Smooth muscle cell (in vitro differentiated cells): Measurements from ENCODE around the gene PGS1. TPM values are rescaled to one million over a fixed set of nuclear protein-coding genes. Genes with fewer than 3 reads are reported as not detected.

ENCODE experiments used
- DNase-seq: peaks from one replicate; lab custom pipeline; 2025; ENCODE audit not compliant: unreplicated experiment; lab: John Stamatoyannopoulos, UW
- H2AFZ ChIP-seq: fragments of 200-600 bp; sonication (generic); 2 replicates; pipeline ENCODE4 v1.6.0; 2016; ENCODE audit warnings: antibody characterized with exemption, low read depth, mild to moderate bottlenecking
- H3F3A ChIP-seq: fragments of 200-600 bp; sonication (generic); 2 replicates; pipeline ENCODE4 v1.6.0; 2017; ENCODE audit warnings: antibody characterized with exemption, low read depth
- H3K27ac ChIP-seq: fragments of 200-600 bp; sonication (generic); 2 replicates; pipeline ENCODE4 v1.5.1; 2016; ENCODE audit warnings: low read depth, mild to moderate bottlenecking
- H3K27me3 ChIP-seq: fragments of 200-600 bp; sonication (generic); 2 replicates; pipeline ENCODE4 v1.6.1; 2016; ENCODE audit warnings: low read depth, mild to moderate bottlenecking
- H3K36me3 ChIP-seq: fragments of 200-600 bp; sonication (generic); 2 replicates; pipeline ENCODE4 v1.5.1; 2016; ENCODE audit warnings: low read depth
- H3K4me1 ChIP-seq: fragments of 200-600 bp; sonication (generic); 2 replicates; pipeline ENCODE4 v1.5.1; 2016; ENCODE audit warnings: low read depth
- H3K4me2 ChIP-seq: fragments of 200-600 bp; sonication (generic); 2 replicates; pipeline ENCODE4 v1.6.0; 2016; ENCODE audit warnings: mild to moderate bottlenecking
- H3K4me3 ChIP-seq: fragments of 200-600 bp; sonication (generic); 2 replicates; pipeline ENCODE4 v1.5.1; 2016; ENCODE audit warnings: mild to moderate bottlenecking
- H3K79me2 ChIP-seq: fragments of 200-600 bp; sonication (generic); 2 replicates; pipeline ENCODE4 v1.6.0; 2016; ENCODE audit warnings: low read depth, mild to moderate bottlenecking
- H3K9ac ChIP-seq: fragments of 200-600 bp; sonication (generic); 2 replicates; pipeline ENCODE4 v1.6.0; 2016; ENCODE audit warnings: low read depth
- H3K9me3 ChIP-seq: fragments of 200-600 bp; sonication (generic); replicated peaks from 2 replicates; pipeline ENCODE4 v1.5.1; 2016; ENCODE audit warnings: low read depth
- H4K20me1 ChIP-seq: fragments of 200-600 bp; sonication (generic); 2 replicates; pipeline ENCODE4 v1.6.0; 2016; ENCODE audit warnings: low read depth
- WGBS: methylation state at CpG from one replicate; pipeline ENCODE4 v1.1.7; 2016; ENCODE audit warnings: low lambda C conversion rate; 5-methylcytosine and 5-hydroxymethylcytosine counted together
- polyA plus RNA-seq: library from polyadenylated mRNA; unstranded; fragments of >200 nt; fragmentation: Nextera tagmentation; extraction: Ambion mirVana; gene quantifications from 2 replicates; pipeline ENCODE4 v1.2.1, GENCODE V29; 2016
- total RNA-seq: library from RNA; depleted of rRNA; stranded (reverse); fragments of >200 nt; gene quantifications from 2 replicates; pipeline ENCODE4 v1.2.3, GENCODE V29; 2014
- TF ChIP-seq, protein P1 (sequence below): fragments of 200-600 bp; sonication (generic); IDR thresholded peaks from 2 replicates; pipeline ENCODE4 v1.5.1; 2017; ENCODE audit warnings: borderline replicate concordance, mild to moderate bottlenecking, antibody characterized with exemption; ENCODE audit not compliant: insufficient read depth, poor library complexity, severe bottlenecking

Gene PGS1
- total and polyA plus RNA-seq, 2 experiments from 2014 or later: 22.6 to 29.9 TPM

DNA sequence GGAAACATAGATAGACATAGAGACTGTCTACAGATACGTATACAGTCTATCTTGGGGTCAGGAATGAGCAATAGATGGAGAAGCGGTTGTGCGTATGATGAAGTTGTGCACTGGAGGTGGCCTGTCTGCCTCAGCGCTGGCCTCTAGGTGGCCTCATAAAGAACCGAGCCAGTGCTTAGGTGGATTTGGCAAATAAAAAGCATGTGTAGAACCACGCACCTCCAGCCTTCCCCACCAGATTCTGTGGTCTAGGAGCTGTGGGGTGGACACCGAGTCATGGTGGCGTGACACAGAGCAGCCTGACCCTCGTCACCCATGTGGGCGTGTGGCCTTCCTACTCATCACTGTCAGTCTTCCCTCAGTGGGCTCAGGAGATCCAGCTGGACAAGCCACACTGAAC is 34.0 kb downstream of the PGS1 start:
- Histone ChIP-seq H3K4me2 (peak overlapping the region; percentile 74), H3K9ac (no peak overlapping the region), H3K27ac (peak overlapping the region; percentile 84), H3K79me2 (peaks cover 50% of the 10 kb centered on the region), H4K20me1 (peaks cover 36% of the 10 kb centered on the region), H3K4me1 (peaks cover 7% of the 10 kb centered on the region), H2AFZ (no peak overlapping the region), H3F3A (peaks cover 36% of the 10 kb centered on the region), H3K9me3 (no peaks in the 10 kb centered on the region), H3K27me3 (no peaks in the 10 kb centered on the region), H3K36me3 (no peaks in the 10 kb centered on the region), H3K4me3 (no peak overlapping the region)
- WGBS: 54% methylated on average over 10 of the region's 10 CpGs
- DNase-seq: no peak
- TF ChIP-seq, protein P1, sequence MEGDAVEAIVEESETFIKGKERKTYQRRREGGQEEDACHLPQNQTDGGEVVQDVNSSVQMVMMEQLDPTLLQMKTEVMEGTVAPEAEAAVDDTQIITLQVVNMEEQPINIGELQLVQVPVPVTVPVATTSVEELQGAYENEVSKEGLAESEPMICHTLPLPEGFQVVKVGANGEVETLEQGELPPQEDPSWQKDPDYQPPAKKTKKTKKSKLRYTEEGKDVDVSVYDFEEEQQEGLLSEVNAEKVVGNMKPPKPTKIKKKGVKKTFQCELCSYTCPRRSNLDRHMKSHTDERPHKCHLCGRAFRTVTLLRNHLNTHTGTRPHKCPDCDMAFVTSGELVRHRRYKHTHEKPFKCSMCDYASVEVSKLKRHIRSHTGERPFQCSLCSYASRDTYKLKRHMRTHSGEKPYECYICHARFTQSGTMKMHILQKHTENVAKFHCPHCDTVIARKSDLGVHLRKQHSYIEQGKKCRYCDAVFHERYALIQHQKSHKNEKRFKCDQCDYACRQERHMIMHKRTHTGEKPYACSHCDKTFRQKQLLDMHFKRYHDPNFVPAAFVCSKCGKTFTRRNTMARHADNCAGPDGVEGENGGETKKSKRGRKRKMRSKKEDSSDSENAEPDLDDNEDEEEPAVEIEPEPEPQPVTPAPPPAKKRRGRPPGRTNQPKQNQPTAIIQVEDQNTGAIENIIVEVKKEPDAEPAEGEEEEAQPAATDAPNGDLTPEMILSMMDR: peak; percentile 43

DNA sequence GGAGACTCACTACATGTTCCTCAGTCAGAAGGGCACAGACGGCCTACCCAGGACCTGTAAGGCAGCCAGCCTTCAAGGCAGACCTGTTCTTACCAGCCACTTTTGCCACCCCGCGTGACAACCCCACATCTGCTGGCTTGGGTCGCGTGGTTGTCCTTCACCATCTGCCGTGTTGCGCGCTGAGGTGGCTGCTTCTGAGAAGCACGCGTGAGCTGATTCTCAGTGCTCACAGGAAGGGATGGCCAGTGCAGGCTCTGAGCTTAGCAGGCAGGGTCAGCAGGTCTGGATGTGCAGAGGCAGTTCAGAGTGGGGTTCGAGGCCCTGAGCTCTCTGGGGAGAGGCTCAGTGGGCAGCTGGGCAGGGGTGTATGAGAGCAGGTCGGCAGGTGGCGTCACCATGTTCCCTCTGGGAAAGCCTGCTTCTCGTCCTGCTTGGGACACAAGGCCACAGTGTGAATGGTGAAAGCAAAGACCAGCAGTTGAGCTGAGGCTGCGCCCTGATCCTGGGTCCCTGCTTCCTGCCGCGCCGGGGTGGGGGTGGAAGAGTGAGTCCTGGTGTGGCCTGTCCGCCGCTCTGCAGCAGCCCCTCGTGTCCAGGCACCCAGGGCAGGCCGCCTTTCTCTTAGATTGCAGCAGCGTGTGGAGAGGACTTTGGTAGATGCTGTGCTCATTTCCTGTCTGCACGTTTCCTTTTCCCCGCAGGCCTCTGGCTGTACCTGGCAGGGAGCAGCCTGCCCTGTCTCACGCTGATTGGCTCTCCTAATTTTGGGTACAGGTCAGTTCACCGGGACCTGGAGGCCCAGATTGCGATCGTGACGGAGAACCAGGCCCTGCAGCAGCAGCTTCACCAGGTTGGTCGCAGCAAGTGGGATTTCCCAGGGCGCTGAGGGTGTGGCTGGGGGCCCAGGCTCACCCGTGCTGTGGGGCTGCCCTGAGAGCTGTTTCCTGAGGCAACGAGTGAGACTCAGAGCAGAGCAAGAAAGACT is 36.0 kb downstream of the PGS1 start:
- TF ChIP-seq, protein P1: no peak
- peaks cover 7% of the 10 kb centered on the region for H3K4me1 ChIP-seq
- 90% methylated on average over 34 of the region's 34 CpGs for WGBS
- H3K4me3 ChIP-seq: no peak overlapping the region
- peaks cover 18% of the 10 kb centered on the region for H4K20me1 ChIP-seq
- H3K9me3 ChIP-seq: no peaks in the 10 kb centered on the region
- peak overlapping the region; percentile 78 for H3K27ac ChIP-seq
- H3K9ac ChIP-seq: no peak overlapping the region
- no peak overlapping the region for H2AFZ ChIP-seq
- no peak for DNase-seq
- peaks cover 46% of the 10 kb centered on the region for H3K79me2 ChIP-seq
- peaks cover 32% of the 10 kb centered on the region for H3F3A ChIP-seq
- no peaks in the 10 kb centered on the region for H3K36me3 ChIP-seq
- no peaks in the 10 kb centered on the region for H3K27me3 ChIP-seq
- no peak overlapping the region for H3K4me2 ChIP-seq

DNA sequence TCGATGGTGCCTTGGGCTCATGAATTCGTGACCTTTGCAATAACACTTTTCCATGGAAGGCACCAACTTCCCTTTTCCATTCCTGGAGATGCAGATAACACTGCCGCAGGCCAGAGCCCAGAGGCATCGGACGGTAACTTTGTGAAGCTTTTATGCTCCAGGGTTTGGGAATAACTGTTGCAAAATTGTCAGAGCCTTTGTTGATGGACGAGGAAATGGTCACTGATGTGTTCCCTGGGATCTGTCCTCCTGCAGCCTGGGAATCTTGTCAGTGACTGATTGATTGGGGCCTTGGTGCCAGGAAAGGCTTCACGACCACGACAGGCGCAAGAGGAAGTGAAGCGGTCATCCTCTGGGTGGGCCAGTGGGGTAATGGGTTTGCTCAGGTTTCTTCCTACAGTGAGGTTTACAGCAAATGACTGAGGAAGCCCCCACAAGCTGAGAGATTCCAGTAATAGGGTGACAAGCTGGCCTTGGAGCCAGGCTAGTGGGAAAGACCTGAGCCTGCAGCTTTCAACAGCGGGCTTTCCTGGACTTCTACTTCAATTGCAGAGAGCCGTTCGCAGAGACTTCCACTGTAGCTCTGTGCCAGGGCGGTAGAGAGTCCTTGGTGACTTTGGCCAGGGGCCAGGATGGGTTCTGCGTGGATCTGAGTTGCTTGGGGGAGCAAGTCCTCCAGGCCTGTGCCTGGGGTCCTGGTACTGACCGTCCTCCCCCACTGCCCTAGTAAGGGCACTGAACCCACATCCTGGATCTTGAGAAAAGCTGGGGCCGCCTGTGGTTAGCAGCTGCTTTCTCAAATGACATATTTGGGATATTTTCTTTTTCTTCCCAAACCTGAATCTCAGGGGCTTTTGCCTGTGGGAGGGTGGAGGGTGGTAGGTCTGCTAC is 37.6 kb downstream of the PGS1 start:
- WGBS: 39% methylated on average over 17 of the region's 17 CpGs
- peak overlapping the region; percentile 78 for H3K27ac ChIP-seq
- peaks cover 7% of the 10 kb centered on the region for H3K4me1 ChIP-seq
- no peaks in the 10 kb centered on the region for H3K27me3 ChIP-seq
- H3K4me2 ChIP-seq: peak overlapping the region; percentile 58
- H3K36me3 ChIP-seq: no peaks in the 10 kb centered on the region
- H3K9ac ChIP-seq: no peak overlapping the region
- TF ChIP-seq, protein P1: no peak
- H4K20me1 ChIP-seq: peaks cover 10% of the 10 kb centered on the region
- H3K4me3 ChIP-seq: no peak overlapping the region
- peak; percentile 9 for DNase-seq
- no peak overlapping the region for H2AFZ ChIP-seq
- peaks cover 27% of the 10 kb centered on the region for H3F3A ChIP-seq
- H3K79me2 ChIP-seq: peaks cover 43% of the 10 kb centered on the region
- H3K9me3 ChIP-seq: no peaks in the 10 kb centered on the region
